Measurements from ENCODE around the gene FDXACB1. TPM values are rescaled to one million over a fixed set of nuclear protein-coding genes. Genes with fewer than 3 reads are reported as not detected.

Gene FDXACB1

DNA sequence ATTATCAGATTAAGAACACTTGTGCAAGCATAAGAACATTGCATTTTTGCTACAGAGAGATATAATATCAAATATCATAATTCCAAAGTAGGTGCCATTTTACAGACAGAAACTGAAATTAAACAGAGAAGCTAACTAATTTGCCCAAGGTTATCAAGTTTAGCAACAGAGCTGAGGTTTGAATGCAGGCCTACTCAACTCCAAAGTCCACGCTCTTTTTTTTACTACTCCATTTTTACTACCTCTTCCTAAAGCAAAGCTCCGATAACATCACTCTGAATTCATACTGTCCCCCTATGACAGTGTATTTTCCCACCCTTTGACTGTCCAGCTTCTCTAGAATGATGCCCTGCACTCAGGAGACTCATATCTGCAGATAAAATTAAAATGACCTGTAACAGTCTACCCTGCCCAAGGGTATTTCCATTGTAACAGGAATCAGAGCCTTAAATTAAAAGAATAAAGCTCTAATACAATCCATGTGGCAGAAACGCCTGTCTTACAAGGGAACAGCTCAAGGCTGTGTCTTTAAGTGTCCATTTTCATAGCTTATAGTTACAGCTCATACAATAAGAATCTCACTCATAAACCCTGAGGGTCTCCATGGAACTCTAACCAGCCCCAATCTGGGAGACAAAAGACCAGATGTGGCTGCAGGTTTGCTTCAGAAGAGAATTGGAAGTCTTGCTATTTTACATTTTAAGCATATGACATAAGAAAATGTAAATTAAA, 44.4 kb downstream of the FDXACB1 start:
- Histone ChIP-seq H3K56ac (ENCODE audit: low read length) (no peak overlapping the region), H4K5ac (ENCODE audit: low read length) (no peak overlapping the region), H2AK5ac (ENCODE audit: low read length) (no peak overlapping the region), H3K23ac (ENCODE audit: low read length) (no peak overlapping the region), H3K18ac (ENCODE audit: low read length) (no peak overlapping the region), H3K36me3 (ENCODE audit: control insufficient read depth, insufficient read depth, low read length) (no peaks in the 10 kb centered on the region), H2BK5ac (ENCODE audit: low read length) (no peak overlapping the region), H3K4me1 (ENCODE audit: control insufficient read depth, low read depth, low read length) (no peaks in the 10 kb centered on the region), H3K27me3 (ENCODE audit: insufficient read depth, low read length, poor library complexity) (no peaks in the 10 kb centered on the region), H2BK15ac (replicated peaks; ENCODE audit: low read depth) (no peak overlapping the region), H3K79me2 (ENCODE audit: control insufficient read depth, insufficient read depth, low read length) (no peaks in the 10 kb centered on the region), H3K79me1 (ENCODE audit: low read length) (no peaks in the 10 kb centered on the region), H2BK120ac (ENCODE audit: low read depth, low read length) (no peak overlapping the region), H3K27ac (ENCODE audit: low read depth, low read length) (no peak overlapping the region), H3K9ac (ENCODE audit: low read length) (no peak overlapping the region), H3K4ac (ENCODE audit: low read depth, low read length) (no peak overlapping the region), H3K4me3 (ENCODE audit: low read length) (no peak overlapping the region), H4K8ac (ENCODE audit: low read depth, low read length) (no peak overlapping the region), H3K4me2 (ENCODE audit: low read length) (no peak overlapping the region)
- WGBS (ENCODE audit: extremely low coverage, insufficient coverage, low lambda C conversion rate) = no CpG with 5 or more reads among the region's 3 CpGs
- DNase-seq = no peak

DNA sequence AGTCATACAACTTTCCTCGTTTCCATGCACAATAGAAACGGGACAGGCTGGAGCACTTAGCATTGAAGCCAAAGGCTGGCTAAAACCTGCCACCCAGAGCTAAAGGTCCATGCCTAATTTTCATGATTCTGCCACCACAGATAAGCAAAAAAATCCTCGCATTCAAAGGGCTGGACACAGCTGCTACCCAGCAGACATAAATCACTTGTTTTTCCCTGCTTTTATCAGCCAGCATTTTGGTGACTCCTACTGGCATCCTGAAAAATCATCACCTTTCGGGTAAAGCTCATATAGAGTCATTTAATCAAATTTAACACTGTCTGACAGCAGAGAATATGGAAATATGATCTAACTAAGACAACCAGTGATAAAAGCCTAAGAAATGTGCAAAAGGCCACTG, 45.4 kb downstream of the FDXACB1 start:
- no peak overlapping the region for H3K18ac ChIP-seq (ENCODE audit: low read length)
- H2BK120ac ChIP-seq (ENCODE audit: low read depth, low read length) = no peak overlapping the region
- no CpG with 5 or more reads among the region's 4 CpGs for WGBS (ENCODE audit: extremely low coverage, insufficient coverage, low lambda C conversion rate)
- H2BK15ac ChIP-seq (replicated peaks; ENCODE audit: low read depth) = no peak overlapping the region
- no peak overlapping the region for H3K4ac ChIP-seq (ENCODE audit: low read depth, low read length)
- no peaks in the 10 kb centered on the region for H3K79me1 ChIP-seq (ENCODE audit: low read length)
- H2AK5ac ChIP-seq (ENCODE audit: low read length) = no peak overlapping the region
- no peak overlapping the region for H3K4me2 ChIP-seq (ENCODE audit: low read length)
- no peak for DNase-seq
- H3K4me1 ChIP-seq (ENCODE audit: control insufficient read depth, low read depth, low read length) = no peaks in the 10 kb centered on the region
- no peaks in the 10 kb centered on the region for H3K79me2 ChIP-seq (ENCODE audit: control insufficient read depth, insufficient read depth, low read length)
- H3K27ac ChIP-seq (ENCODE audit: low read depth, low read length) = no peak overlapping the region
- H3K56ac ChIP-seq (ENCODE audit: low read length) = no peak overlapping the region
- no peak overlapping the region for H3K4me3 ChIP-seq (ENCODE audit: low read length)
- no peak overlapping the region for H2BK5ac ChIP-seq (ENCODE audit: low read length)
- no peaks in the 10 kb centered on the region for H3K36me3 ChIP-seq (ENCODE audit: control insufficient read depth, insufficient read depth, low read length)
- H3K9ac ChIP-seq (ENCODE audit: low read length) = no peak overlapping the region
- H4K8ac ChIP-seq (ENCODE audit: low read depth, low read length) = no peak overlapping the region
- H4K5ac ChIP-seq (ENCODE audit: low read length) = no peak overlapping the region
- H3K27me3 ChIP-seq (ENCODE audit: insufficient read depth, low read length, poor library complexity) = no peaks in the 10 kb centered on the region
- H3K23ac ChIP-seq (ENCODE audit: low read length) = no peak overlapping the region

DNA sequence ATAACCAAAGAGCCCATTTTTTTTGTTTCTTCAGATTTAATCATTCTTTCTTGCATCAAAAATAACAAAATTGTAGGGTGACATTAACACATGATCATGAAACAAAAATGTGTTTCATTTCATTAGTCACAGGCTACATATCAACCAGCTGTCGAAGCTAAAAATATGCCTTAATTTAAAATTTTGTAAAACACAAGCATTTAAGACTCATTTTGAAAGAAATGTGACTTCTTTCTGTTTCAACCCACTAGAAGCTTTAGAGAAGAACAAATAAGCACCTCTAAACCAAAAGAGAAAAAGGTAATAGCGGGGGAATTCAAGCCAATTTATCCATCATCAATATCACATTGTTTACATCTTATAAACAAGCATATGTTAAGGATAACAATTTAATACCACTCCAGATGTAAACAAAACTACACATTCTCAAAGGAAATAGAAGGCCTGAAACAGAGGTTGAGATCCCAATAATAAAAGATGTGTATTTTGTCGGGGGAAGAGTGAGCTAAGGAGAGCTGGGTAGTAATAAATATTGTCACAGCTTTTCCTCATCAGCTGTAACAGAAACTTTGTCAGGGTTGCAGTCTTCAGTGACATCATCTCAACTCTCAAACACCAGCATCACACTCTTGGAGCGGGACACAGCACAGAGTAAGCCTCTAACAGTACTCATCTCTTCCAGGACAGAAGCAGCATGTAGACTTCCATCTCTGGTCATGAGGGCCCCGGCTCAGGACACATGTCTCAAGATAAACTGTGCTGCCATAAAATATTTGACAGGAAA, 49.6 kb downstream of the FDXACB1 start:
- Histone ChIP-seq H3K27me3 (ENCODE audit: insufficient read depth, low read length, poor library complexity) (no peaks in the 10 kb centered on the region), H3K23ac (ENCODE audit: low read length) (no peak overlapping the region), H3K18ac (ENCODE audit: low read length) (no peak overlapping the region), H2BK15ac (replicated peaks; ENCODE audit: low read depth) (no peak overlapping the region), H3K27ac (ENCODE audit: low read depth, low read length) (no peak overlapping the region), H3K79me2 (ENCODE audit: control insufficient read depth, insufficient read depth, low read length) (no peaks in the 10 kb centered on the region), H3K4me2 (ENCODE audit: low read length) (no peak overlapping the region), H4K5ac (ENCODE audit: low read length) (no peak overlapping the region), H4K8ac (ENCODE audit: low read depth, low read length) (no peak overlapping the region), H3K4me1 (ENCODE audit: control insufficient read depth, low read depth, low read length) (no peaks in the 10 kb centered on the region), H3K4me3 (ENCODE audit: low read length) (no peak overlapping the region), H3K4ac (ENCODE audit: low read depth, low read length) (no peak overlapping the region), H3K36me3 (ENCODE audit: control insufficient read depth, insufficient read depth, low read length) (no peaks in the 10 kb centered on the region), H2BK5ac (ENCODE audit: low read length) (no peak overlapping the region), H3K9ac (ENCODE audit: low read length) (no peak overlapping the region), H2AK5ac (ENCODE audit: low read length) (no peak overlapping the region), H3K56ac (ENCODE audit: low read length) (no peak overlapping the region), H3K79me1 (ENCODE audit: low read length) (no peaks in the 10 kb centered on the region), H2BK120ac (ENCODE audit: low read depth, low read length) (no peak overlapping the region)
- no peak for DNase-seq
- no CpG with 5 or more reads among the region's 5 CpGs for WGBS (ENCODE audit: extremely low coverage, insufficient coverage, low lambda C conversion rate)

DNA sequence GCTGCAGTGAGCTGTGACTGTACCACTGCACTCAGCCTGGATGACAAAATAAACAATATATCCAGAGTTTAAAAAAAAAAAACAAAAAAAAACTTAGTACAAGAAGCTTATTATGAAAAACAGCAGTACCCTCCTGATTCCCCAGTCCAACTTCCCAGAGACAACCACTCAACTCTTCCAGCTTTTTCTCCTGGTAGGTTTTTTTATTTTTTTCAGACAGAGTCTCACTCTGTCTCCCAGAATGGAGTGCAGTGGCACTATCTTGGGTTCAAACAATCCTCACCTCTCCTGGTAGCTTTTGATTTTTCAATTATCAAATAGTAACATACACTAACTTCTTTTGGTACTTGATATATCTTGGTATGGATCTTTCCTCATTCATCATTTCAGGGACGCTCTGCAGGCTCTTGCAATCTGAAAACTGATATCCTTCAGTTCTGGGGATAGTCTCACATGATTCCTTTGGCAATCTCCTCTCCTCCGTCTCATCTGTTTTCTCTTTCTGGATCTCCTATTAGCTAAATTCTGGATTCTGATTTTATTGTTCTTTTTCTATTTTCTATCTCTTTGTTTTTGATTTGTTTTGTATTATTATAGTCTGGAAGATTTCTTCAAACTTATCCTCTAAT, 52.5 kb downstream of the FDXACB1 start:
- H3K56ac ChIP-seq (ENCODE audit: low read length) = no peak overlapping the region
- no peak overlapping the region for H3K9ac ChIP-seq (ENCODE audit: low read length)
- no CpG with 5 or more reads among the region's 2 CpGs for WGBS (ENCODE audit: extremely low coverage, insufficient coverage, low lambda C conversion rate)
- no peaks in the 10 kb centered on the region for H3K79me1 ChIP-seq (ENCODE audit: low read length)
- H3K36me3 ChIP-seq (ENCODE audit: control insufficient read depth, insufficient read depth, low read length) = no peaks in the 10 kb centered on the region
- H3K4ac ChIP-seq (ENCODE audit: low read depth, low read length) = no peak overlapping the region
- H2AK5ac ChIP-seq (ENCODE audit: low read length) = no peak overlapping the region
- H2BK5ac ChIP-seq (ENCODE audit: low read length) = no peak overlapping the region
- H4K8ac ChIP-seq (ENCODE audit: low read depth, low read length) = no peak overlapping the region
- DNase-seq = no peak
- H3K4me3 ChIP-seq (ENCODE audit: low read length) = no peak overlapping the region
- no peak overlapping the region for H2BK120ac ChIP-seq (ENCODE audit: low read depth, low read length)
- H3K79me2 ChIP-seq (ENCODE audit: control insufficient read depth, insufficient read depth, low read length) = no peaks in the 10 kb centered on the region
- no peak overlapping the region for H3K23ac ChIP-seq (ENCODE audit: low read length)
- H3K18ac ChIP-seq (ENCODE audit: low read length) = no peak overlapping the region
- H3K27me3 ChIP-seq (ENCODE audit: insufficient read depth, low read length, poor library complexity) = no peaks in the 10 kb centered on the region
- no peak overlapping the region for H2BK15ac ChIP-seq (replicated peaks; ENCODE audit: low read depth)
- no peaks in the 10 kb centered on the region for H3K4me1 ChIP-seq (ENCODE audit: control insufficient read depth, low read depth, low read length)
- no peak overlapping the region for H3K4me2 ChIP-seq (ENCODE audit: low read length)
- H3K27ac ChIP-seq (ENCODE audit: low read depth, low read length) = no peak overlapping the region
- no peak overlapping the region for H4K5ac ChIP-seq (ENCODE audit: low read length)

Small RNA genes lying within 50 kb of the gene (small RNA-seq; reads per million reads assigned to genes)
- not detected for gene C11orf52 (ENCODE audit: insufficient read depth)
- not detected for gene GNG5P3 (ENCODE audit: insufficient read depth)
- gene RNA5SP351 (ENCODE audit: insufficient read depth) = not detected
- gene RPL37AP8 (ENCODE audit: insufficient read depth) = not detected
